Loucy (cell line): ENCODE results near the gene MAP2K4.

Experiments
- H2AFZ ChIP-seq: fragments of 200-600 bp; sonication (generic); 2 replicates; pipeline ENCODE4 v1.6.0; 2016; ENCODE audit warnings: antibody characterized with exemption, mild to moderate bottlenecking, low read length, moderate library complexity
- H3F3A ChIP-seq: fragments of 200-600 bp; 2 replicates; pipeline ENCODE4 v1.6.0; 2016; ENCODE audit warnings: antibody characterized with exemption, low read depth, mild to moderate bottlenecking
- H3K27me3 ChIP-seq: fragments of 200-600 bp; sonication (generic); 2 replicates; pipeline ENCODE4 v1.6.1; 2014; ENCODE audit warnings: low read length, mild to moderate bottlenecking; ENCODE audit not compliant: insufficient read depth, poor library complexity, severe bottlenecking
- H3K36me3 ChIP-seq: fragments of 200-600 bp; sonication (generic); 2 replicates; pipeline ENCODE4 v1.6.1; 2016; ENCODE audit warnings: low read length; ENCODE audit not compliant: insufficient read depth
- H3K4me1 ChIP-seq: fragments of 200-600 bp; sonication (generic); 2 replicates; pipeline ENCODE4 v1.5.1; 2014; ENCODE audit warnings: low read length, mild to moderate bottlenecking; ENCODE audit not compliant: insufficient read depth, poor library complexity, severe bottlenecking
- H3K4me2 ChIP-seq: fragments of 200-600 bp; sonication (generic); 2 replicates; pipeline ENCODE4 v1.6.0; 2014; ENCODE audit warnings: antibody characterized with exemption, low read length, low read depth, mild to moderate bottlenecking; ENCODE audit not compliant: poor library complexity, severe bottlenecking
- H3K4me3 ChIP-seq: fragments of 200-600 bp; sonication (generic); 2 replicates; pipeline ENCODE4 v1.5.1; 2014; ENCODE audit warnings: low read length, mild to moderate bottlenecking, mixed read lengths; ENCODE audit not compliant: poor library complexity, severe bottlenecking
- H3K79me2 ChIP-seq: fragments of 200-600 bp; sonication (generic); 2 replicates; pipeline ENCODE4 v1.6.1; 2014; ENCODE audit warnings: low read length; ENCODE audit not compliant: insufficient read depth
- H3K9ac ChIP-seq: fragments of 200-600 bp; sonication (generic); 2 replicates; pipeline ENCODE4 v1.6.0; 2014; ENCODE audit warnings: mild to moderate bottlenecking, low read depth, low read length, moderate library complexity; ENCODE audit not compliant: poor library complexity, severe bottlenecking
- H3K9me2 ChIP-seq: fragments of 200-600 bp; sonication (generic); replicated peaks from 2 replicates; pipeline ENCODE4 v1.6.1; 2016; ENCODE audit warnings: low read depth, low read length, mixed read lengths
- H3K9me3 ChIP-seq: fragments of 200-600 bp; sonication (generic); 2 replicates; pipeline ENCODE4 v1.6.1; 2014; ENCODE audit warnings: mild to moderate bottlenecking, antibody characterized with exemption, low read length, low read depth; ENCODE audit not compliant: insufficient read depth
- H4K20me1 ChIP-seq: fragments of 200-600 bp; sonication (generic); 2 replicates; pipeline ENCODE4 v1.6.0; 2014; ENCODE audit warnings: antibody characterized with exemption, low read length, mild to moderate bottlenecking; ENCODE audit not compliant: insufficient read depth, poor library complexity, severe bottlenecking
- EZH2phosphoT487 ChIP-seq: fragments of 200-600 bp; IDR thresholded peaks from 2 replicates; pipeline ENCODE4 v1.6.1; 2018; ENCODE audit warnings: antibody characterized with exemption, mild to moderate bottlenecking, moderate library complexity, borderline replicate concordance
- TF ChIP-seq, protein P1 (sequence below): fragments of 200-600 bp; sonication (generic); conservative IDR thresholded peaks from 2 replicates; pipeline ENCODE4 v1.5.1; 2014; ENCODE audit warnings: mild to moderate bottlenecking, antibody characterized with exemption, low read length

Gene MAP2K4

DNA sequence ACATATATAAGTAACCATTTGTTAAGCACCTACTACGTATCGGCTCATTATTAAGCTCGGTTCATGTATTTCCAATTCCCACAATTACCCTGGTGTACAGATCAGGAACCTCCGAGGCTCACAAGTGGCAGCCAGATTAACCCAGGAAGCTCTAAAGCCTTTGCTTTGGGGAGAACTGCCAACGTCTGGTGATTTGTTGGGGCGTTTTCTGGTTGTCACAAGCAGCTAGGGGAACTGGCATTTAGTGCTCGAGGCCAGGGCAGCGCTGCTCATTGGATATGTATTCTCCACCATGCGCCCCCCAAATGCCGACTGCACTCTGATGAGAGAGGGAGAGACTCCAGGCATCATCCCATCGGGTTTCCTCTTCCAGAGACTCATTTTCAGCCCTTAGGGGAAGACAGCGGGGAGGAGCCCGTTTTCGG lies 23.9 kb upstream of the MAP2K4 start:
- H3K27me3 ChIP-seq: peaks cover 29% of the 10 kb centered on the region
- peak overlapping the region; percentile 87 for H3K9ac ChIP-seq
- H3K36me3 ChIP-seq: no peaks in the 10 kb centered on the region
- H3K9me3 ChIP-seq: no peaks in the 10 kb centered on the region
- no peaks in the 10 kb centered on the region for H4K20me1 ChIP-seq
- H3K4me2 ChIP-seq: peak overlapping the region; percentile 86
- TF ChIP-seq EZH2phosphoT487: no peak
- TF ChIP-seq, protein P1, sequence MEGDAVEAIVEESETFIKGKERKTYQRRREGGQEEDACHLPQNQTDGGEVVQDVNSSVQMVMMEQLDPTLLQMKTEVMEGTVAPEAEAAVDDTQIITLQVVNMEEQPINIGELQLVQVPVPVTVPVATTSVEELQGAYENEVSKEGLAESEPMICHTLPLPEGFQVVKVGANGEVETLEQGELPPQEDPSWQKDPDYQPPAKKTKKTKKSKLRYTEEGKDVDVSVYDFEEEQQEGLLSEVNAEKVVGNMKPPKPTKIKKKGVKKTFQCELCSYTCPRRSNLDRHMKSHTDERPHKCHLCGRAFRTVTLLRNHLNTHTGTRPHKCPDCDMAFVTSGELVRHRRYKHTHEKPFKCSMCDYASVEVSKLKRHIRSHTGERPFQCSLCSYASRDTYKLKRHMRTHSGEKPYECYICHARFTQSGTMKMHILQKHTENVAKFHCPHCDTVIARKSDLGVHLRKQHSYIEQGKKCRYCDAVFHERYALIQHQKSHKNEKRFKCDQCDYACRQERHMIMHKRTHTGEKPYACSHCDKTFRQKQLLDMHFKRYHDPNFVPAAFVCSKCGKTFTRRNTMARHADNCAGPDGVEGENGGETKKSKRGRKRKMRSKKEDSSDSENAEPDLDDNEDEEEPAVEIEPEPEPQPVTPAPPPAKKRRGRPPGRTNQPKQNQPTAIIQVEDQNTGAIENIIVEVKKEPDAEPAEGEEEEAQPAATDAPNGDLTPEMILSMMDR: no peak
- H3K4me3 ChIP-seq: peak overlapping the region; percentile 97
- H3K79me2 ChIP-seq: peaks cover 7% of the 10 kb centered on the region; the same call in 1 of the 2 replicates
- H3K4me1 ChIP-seq: peaks cover 13% of the 10 kb centered on the region
- H3F3A ChIP-seq: no peaks in the 10 kb centered on the region
- peak overlapping the region; percentile 96 for H2AFZ ChIP-seq
- no peaks in the 10 kb centered on the region for H3K9me2 ChIP-seq

DNA sequence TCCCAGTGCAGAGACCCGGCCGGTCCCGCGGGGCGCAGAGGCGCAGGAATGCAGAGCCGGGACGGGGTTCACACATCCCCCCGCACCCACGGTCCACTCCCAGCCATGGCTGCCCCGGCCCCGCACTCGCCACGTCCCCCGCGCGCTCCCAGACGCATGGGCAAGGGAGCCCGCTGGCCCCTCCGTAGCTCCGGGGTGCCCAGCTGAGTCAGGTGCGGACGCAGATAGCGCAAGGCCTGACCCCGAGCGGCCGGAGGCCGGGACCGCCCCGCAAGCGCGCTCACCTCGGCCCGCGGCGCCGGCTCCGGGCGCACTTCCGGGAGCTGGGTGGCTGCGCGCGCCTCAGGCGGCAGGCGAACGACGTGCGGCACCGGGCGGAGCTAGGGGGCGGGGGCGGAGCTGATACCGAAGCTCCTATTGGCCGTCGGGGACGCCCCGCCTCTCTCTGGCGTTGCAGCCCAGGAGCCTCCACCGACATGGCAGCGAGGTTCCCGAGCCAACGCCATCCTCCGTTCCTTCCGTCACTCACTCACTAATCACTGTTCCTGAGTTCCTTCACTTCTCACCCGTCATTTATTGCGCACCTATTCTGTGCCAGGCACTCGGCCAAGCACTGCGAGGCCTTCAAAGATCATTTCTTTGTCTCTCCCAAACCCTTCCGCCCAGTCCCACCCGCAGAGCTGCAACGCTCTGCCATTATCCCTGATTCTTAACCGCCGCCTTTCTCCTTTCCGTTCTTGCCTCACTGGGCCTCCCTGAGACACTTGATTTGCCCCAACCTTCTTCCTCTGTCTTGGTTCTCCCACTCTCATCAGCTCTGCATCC lies 23.3 kb upstream of the MAP2K4 start, which contains the start of gene ZNF18:
ZNF18 (minus strand) TSS at position 329 of the 825 bp plus-strand sequence. CDS start 4,646 bp downstream, outside the sequence.
- peaks cover 29% of the 10 kb centered on the region for H3K27me3 ChIP-seq
- peaks cover 13% of the 10 kb centered on the region for H3K4me1 ChIP-seq
- TF ChIP-seq EZH2phosphoT487: no peak
- TF ChIP-seq, protein P1: no peak
- H3K9me3 ChIP-seq: no peaks in the 10 kb centered on the region
- H3K36me3 ChIP-seq: no peaks in the 10 kb centered on the region
- H3K4me2 ChIP-seq: peak within 1 kb of the TSS; percentile 89
- H3K4me3 ChIP-seq: peak within 1 kb of the TSS; percentile 97
- no peaks in the 10 kb centered on the region for H4K20me1 ChIP-seq
- H3K9me2 ChIP-seq: no peaks in the 10 kb centered on the region
- H3K9ac ChIP-seq: peak within 1 kb of the TSS; percentile 87
- H2AFZ ChIP-seq: peak within 1 kb of the TSS; percentile 100
- no peaks in the 10 kb centered on the region for H3F3A ChIP-seq
- peaks cover 7% of the 10 kb centered on the region; the same call in 1 of the 2 replicates for H3K79me2 ChIP-seq

DNA sequence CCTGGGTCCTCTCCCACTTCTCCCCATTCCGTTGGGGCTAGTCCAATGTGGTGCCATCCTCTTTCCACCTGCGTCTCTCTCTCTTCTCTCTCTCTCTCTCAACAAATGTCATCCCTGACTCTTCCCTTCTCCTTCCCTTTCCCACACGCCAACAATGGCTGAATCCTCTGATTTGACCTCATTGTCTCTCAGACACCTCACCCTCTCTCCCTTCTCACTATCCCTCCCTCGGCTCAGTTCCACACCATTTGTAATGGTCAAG lies 22.8 kb upstream of the MAP2K4 start:
- Histone ChIP-seq H3K4me3 (peak overlapping the region; percentile 97), H3K9ac (peak overlapping the region; percentile 87), H3K4me1 (peaks cover 13% of the 10 kb centered on the region), H2AFZ (peak overlapping the region; percentile 100), H3K9me2 (no peaks in the 10 kb centered on the region), H3K4me2 (peak overlapping the region; percentile 89), H3K79me2 (peaks cover 7% of the 10 kb centered on the region; the same call in 1 of the 2 replicates), H3F3A (no peaks in the 10 kb centered on the region), H3K36me3 (no peaks in the 10 kb centered on the region), H4K20me1 (no peaks in the 10 kb centered on the region), H3K27me3 (peaks cover 33% of the 10 kb centered on the region), H3K9me3 (no peaks in the 10 kb centered on the region)
- TF ChIP-seq, protein P1: no peak
- TF ChIP-seq EZH2phosphoT487: no peak
